NCI-H748 (cell line): ENCODE data around the gene GALNT1.

ENCODE experiments used
- DNase-seq: peaks from one replicate; lab custom pipeline; 2025; ENCODE audit not compliant: unreplicated experiment; lab: John Stamatoyannopoulos, UW

Gene GALNT1

GRCh38 chr18:35662293-35663062 is 80.9 kb downstream of the GALNT1 start:
- no peak for DNase-seq

- DNase-seq = no peak
These were observed 90.5 kb downstream of the GALNT1 start for GRCh38 chr18:35671966-35672603.

DNA sequence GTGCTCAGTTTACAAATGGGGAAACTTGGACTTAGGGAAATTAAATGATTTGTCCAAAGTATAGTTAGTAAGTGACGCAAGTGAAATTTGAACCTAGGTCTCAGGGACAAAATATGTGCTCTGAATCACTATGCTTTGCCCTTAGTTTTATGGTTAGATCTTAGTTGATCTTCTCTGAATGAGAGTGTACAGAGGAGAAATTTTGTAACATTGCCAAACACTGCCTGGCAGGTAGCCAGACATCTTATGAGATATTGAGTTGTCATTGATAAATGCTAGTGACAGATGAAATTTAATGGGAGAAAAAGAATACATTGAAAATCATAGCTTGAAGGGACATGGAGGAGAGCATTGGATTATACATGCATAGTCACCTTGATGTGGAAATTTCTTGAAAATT is 91.4 kb downstream of the GALNT1 start:
- peak; percentile 7 for DNase-seq

- no peak for DNase-seq
These were observed 92.1 kb downstream of the GALNT1 start for GRCh38 chr18:35673682-35674081.

GRCh38 chr18:35680139-35680551 is 98.6 kb downstream of the GALNT1 start:
- peak; percentile 87 for DNase-seq

- no peak for DNase-seq
These were observed 100.8 kb downstream of the GALNT1 start for GRCh38 chr18:35682281-35682867.

DNA sequence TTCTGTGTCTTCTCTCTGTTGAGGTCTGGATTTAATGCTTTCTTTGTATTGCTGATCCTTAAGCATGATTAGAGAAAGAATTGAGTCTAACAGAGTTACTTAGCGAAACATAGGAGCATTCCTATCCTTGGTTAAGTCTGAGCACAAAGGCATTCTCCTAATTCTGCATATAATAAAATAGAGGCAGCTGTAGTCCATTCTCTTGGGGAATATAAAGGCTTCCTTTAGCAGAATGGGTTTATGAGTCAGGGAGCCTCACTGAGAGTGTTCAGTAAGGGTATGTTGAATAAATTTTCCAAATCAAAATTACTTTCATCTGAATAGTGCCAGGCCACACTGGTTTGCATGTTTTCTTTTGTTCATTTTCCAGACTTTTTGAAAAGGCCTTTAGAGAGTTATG is 101.5 kb downstream of the GALNT1 start:
- no peak for DNase-seq

GRCh38 chr18:35688757-35689156 is 107.2 kb downstream of the GALNT1 start:
- no peak for DNase-seq

DNA sequence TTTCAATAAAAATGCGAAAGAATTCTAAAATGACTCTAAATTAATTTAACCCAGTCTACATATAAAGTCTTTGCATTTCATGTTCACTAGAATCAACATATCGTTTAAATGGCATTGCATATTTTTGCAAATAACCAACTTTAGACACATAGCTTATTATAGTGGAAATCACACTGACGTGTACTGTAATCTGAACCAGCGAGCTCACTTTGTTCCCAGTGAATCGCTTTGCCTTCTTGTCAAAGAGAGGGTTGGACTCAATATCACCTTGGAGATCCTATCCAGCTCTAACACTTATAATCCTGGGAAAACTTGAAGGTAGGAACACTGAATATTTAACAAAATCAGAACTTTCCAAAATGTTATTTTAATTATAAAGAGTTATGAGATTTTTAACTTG is 108.2 kb downstream of the GALNT1 start:
- peak; percentile 18 for DNase-seq

- peak; percentile 69 for DNase-seq
These were observed 110.1 kb downstream of the GALNT1 start for GRCh38 chr18:35691625-35692024.

GRCh38 chr18:35692866-35693265 is 111.3 kb downstream of the GALNT1 start:
- no peak for DNase-seq

DNA sequence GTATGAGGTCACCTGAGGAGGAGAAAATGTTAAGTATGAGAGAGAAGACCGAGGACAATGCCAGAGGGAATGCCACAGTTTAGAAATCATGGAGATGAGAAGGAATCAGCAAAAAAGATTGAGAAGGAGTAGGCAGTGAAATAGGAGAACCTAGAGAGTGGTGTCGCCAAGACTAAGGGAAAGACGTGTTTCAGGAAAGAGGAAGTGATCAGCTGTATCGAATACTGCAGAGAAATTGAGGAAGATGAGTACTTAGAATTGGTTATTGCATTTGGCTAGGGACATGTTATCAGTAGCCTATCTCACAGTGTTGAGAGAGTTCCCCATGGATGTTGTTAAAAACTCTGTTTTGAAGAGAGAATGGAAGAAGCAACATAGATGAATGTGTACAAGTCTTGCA is 112.3 kb downstream of the GALNT1 start:
- no peak for DNase-seq

DNA sequence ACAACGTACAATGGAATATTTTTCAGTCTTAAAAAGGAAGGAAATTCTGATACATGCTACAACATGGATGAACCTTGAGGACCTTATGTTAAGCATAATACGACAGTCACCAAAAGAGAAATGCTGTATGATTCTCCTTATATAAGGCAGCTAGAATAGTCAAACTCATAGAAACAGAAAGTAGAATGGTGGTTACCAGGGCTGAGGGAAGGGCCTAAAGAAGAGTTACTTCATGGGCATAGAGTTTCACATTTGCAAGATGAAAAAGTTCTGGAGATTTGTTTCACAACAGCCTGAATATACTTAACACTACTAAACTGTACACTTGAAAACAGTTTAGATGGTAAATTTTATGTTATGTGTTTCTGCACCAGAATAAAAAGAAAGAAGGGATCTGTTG is 113.3 kb downstream of the GALNT1 start:
- no peak for DNase-seq

DNA sequence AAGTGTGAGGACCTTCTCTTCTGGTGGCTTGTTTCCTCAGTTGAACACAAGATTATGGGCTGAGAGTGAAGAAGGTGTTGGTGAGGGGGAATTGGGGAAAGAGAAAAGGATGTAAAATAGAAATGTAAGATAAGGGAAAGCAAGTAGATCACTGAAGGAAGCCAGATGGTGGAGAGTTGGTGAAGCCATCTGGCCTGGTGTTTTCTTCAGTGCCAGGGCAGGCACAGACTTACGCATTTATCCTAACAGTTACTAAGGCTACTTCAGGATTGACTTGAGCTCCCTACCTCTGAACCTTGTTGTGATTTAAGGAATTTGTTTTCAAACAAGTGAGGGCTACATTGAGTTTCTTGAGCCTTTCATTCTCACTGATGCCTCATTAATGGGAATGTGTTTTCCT is 113.8 kb downstream of the GALNT1 start:
- no peak for DNase-seq

- DNase-seq = no peak
These were observed 114.3 kb downstream of the GALNT1 start for GRCh38 chr18:35695803-35696202.

GRCh38 chr18:35696307-35696706 is 114.8 kb downstream of the GALNT1 start:
- DNase-seq = no peak

DNA sequence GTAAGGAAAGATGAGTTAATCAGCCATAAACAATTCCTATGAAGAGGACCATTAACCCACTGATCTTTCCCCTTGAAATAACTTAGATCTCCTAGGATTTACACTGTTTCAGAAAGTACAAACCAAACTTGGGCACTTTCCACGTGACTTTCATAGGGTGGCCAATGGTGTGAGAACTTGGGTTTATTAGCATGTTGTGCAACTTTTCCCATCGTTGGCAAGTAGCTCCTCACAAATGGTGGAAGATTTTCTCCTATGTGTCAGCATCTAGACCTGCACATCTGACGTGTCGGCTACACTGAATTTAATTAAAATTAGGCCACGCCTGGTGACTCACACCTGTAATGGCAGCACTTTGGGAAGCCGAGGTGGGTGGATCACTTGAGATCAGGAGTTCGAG is 116.3 kb downstream of the GALNT1 start:
- DNase-seq = no peak

DNA sequence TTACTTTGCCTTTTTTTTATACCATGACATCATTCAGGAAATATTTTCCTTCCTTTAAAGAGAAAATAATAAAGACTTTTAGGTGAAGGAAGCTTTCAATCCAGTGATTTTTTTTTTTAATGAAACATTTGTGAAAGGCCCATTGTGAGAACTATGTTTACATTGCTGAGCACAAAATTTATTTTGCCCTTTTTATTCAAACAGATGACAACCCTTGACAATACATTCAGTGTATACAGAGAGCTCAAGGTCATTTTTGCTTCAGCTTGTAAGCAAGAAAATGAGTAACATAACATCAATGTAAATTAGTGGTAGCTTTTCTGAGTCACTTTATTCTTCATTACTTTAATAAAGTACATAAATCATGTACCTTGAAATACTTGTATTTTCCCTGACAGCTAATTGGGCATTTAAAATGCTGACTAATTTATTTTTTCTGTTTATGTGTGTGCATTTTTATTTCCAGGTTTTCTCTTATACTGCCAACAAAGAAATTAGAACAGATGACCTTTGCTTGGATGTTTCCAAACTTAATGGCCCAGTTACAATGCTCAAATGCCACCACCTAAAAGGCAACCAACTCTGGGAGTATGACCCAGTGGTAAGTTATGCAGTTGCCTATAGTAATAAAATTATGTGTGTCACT is 121.6 kb downstream of the GALNT1 start:
- DNase-seq = peak; percentile 32

- no peak for DNase-seq
These were observed 124.4 kb downstream of the GALNT1 start for GRCh38 chr18:35705988-35706387.

GRCh38 chr18:35707247-35707646 is 125.7 kb downstream of the GALNT1 start:
- no peak for DNase-seq

- no peak for DNase-seq
These were observed 126.1 kb downstream of the GALNT1 start for GRCh38 chr18:35707674-35708073.

DNA sequence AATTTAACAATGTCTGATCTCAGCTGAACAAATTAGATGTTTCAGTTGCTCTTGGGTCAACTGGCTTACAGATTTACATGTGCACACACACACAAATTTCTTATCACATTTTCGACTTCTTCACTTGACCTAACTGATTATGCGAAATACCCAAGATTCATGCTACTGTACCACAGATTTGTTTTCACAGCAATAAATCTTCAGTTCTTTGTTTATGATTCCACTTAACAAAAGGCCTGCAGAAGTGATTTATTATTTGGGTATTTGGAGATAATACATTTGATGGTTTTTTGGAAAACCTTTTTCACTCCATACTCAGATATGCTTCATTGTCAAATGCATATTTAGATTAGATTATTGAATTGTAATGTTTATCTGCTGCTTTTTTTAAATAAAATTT is 129.0 kb downstream of the GALNT1 start:
- no peak for DNase-seq
